ENCODE results near the gene CUL4B.

Gene CUL4B

DNA sequence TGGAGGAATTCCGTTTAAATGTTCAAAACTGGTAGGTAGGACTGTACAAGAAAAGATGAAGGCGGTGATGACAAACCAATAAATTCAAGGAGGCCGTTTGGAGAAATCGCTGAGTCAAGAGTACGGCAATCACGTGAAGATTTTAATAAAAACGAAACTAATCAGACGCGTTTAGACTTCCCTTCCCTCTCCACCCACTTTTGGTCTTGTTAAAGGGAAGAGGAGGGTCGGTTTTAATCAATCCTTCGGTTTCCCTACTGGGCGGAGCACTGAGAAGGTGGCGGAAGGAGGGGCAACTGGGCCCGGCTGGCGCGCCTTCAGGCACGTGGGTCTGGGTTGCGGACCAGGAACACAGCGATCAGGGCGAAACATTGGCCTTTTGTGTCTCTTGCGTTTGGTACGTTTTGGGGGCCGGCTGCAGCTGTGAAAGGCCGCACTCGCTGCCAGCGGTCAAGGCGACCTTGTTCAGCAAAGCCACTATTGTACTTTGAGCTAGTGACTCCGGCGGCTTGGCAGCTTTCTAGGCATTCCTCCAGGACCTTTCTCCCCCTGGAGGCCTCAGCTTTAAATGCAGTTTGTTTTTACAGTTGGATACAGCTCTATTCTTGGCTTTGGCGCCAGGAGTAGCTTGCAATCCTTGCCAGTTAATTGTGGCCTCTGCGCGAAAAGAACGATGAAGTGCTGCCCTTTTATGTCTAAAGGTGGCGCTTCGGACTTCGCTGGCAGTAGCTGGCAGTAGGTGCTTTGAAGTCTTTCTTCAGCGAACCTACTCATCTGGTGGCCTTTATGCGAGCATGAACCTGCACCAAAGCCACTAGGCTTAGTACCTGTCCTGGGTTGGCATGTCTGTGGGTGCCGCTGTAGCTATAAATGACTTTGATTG lies 74.9 kb downstream of the CUL4B start:
- TF ChIP-seq GABPA (IDR thresholded peaks at IDR 0.05; ENCODE audit: low read depth), result no peak
- no peak for TF ChIP-seq REST (IDR thresholded peaks at IDR 0.05; ENCODE audit: insufficient replicate concordance, low read depth)
- TF ChIP-seq POLR2AphosphoS5 (IDR thresholded peaks at IDR 0.05; ENCODE audit: low read depth), result peak; percentile 25
- TF ChIP-seq SPI1 (IDR thresholded peaks at IDR 0.05; ENCODE audit: borderline replicate concordance, low read depth), result peak; percentile 22; the same call in 1 of the 2 replicates
- no peak for TF ChIP-seq CTCF (IDR thresholded peaks at IDR 0.05; ENCODE audit: insufficient read depth, low read length)
- Histone ChIP-seq H3K4me3 (replicated peaks; ENCODE audit: insufficient read depth, low read length) (peak overlapping the region; percentile 38), H3K27me3 (ENCODE audit: insufficient read depth, poor library complexity, severe bottlenecking) (no peaks in the 10 kb centered on the region), H3K27ac (replicated peaks) (peak overlapping the region; percentile 81)
- peak; percentile 79 to 88 for DNase-seq (ENCODE audit: low read depth in 1 of 2, low spot score in 1 of 2)

DNA sequence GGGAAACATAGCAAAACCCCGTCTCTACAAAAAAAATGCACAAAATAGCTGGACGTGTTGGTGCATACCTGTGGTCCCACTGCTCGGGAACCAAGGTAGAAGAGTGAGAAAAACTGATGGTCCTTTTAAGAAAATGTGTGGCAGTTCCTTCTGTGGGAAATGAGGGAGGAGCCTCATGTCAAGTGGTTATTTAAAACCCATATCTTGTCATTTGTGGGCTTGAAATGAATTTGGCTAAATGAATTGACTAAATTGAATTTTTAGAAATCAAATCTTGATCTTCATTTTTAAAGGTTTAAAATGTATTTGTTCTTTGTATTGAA lies 75.5 kb downstream of the CUL4B start:
- DNase-seq (ENCODE audit: low read depth in 1 of 2, low spot score in 1 of 2), result no peak
- Histone ChIP-seq H3K27ac (replicated peaks) (peak overlapping the region; percentile 81), H3K27me3 (ENCODE audit: insufficient read depth, poor library complexity, severe bottlenecking) (no peaks in the 10 kb centered on the region), H3K4me3 (replicated peaks; ENCODE audit: insufficient read depth, low read length) (peak overlapping the region; percentile 38)
- TF ChIP-seq SPI1 (IDR thresholded peaks at IDR 0.05; ENCODE audit: borderline replicate concordance, low read depth) (no peak), REST (IDR thresholded peaks at IDR 0.05; ENCODE audit: insufficient replicate concordance, low read depth) (no peak), POLR2AphosphoS5 (IDR thresholded peaks at IDR 0.05; ENCODE audit: low read depth) (no peak), CTCF (IDR thresholded peaks at IDR 0.05; ENCODE audit: insufficient read depth, low read length) (no peak), GABPA (IDR thresholded peaks at IDR 0.05; ENCODE audit: low read depth) (no peak)

GRCh38 chrX:120477453-120477852 lies 83.3 kb downstream of the CUL4B start:
- H3K27ac ChIP-seq (replicated peaks), result no peak overlapping the region
- H3K27me3 ChIP-seq (ENCODE audit: insufficient read depth, poor library complexity, severe bottlenecking), result no peaks in the 10 kb centered on the region
- DNase-seq (ENCODE audit: low read depth in 1 of 2, low spot score in 1 of 2), result no peak
- H3K4me3 ChIP-seq (replicated peaks; ENCODE audit: insufficient read depth, low read length), result no peak overlapping the region
- TF ChIP-seq REST (IDR thresholded peaks at IDR 0.05; ENCODE audit: insufficient replicate concordance, low read depth) (no peak), POLR2AphosphoS5 (IDR thresholded peaks at IDR 0.05; ENCODE audit: low read depth) (no peak), SPI1 (IDR thresholded peaks at IDR 0.05; ENCODE audit: borderline replicate concordance, low read depth) (no peak), GABPA (IDR thresholded peaks at IDR 0.05; ENCODE audit: low read depth) (no peak), CTCF (IDR thresholded peaks at IDR 0.05; ENCODE audit: insufficient read depth, low read length) (no peak)
